ENCODE results near the gene KLHDC9. TPM values are rescaled to one million over a fixed set of nuclear protein-coding genes. Genes with fewer than 3 reads are reported as not detected.

The KLHDC9 gene
- total RNA-seq, 2 experiments from 2014 or later: 0.41 TPM; not detected in 1

- DNase-seq: no peak
- Histone ChIP-seq H3K27me3 (ENCODE audit: control insufficient read depth in 1 of 2, insufficient read depth in 2 of 2, low read length in 2 of 2) (no peaks in the 10 kb centered on the region), H3K36me3 (ENCODE audit: insufficient read depth, low read length) (peaks cover 15% of the 10 kb centered on the region), H3K4me1 (ENCODE audit: insufficient read depth, low read length) (peaks cover 41% of the 10 kb centered on the region), H3K27ac (ENCODE audit: low read depth in 1 of 2, low read length in 2 of 2) (peak overlapping the region; percentile 79 to 94), H3K9me3 (ENCODE audit: control insufficient read depth in 1 of 2, insufficient read depth in 1 of 2, low read length in 2 of 2) (no peaks in the 10 kb centered on the region), H3K4me3 (ENCODE audit: low read length) (peak overlapping the region; percentile 98)
- CTCF ChIA-PET: interaction anchor here (0.7 to 2.5 kb wide), 6 partner anchors 21 to 92 kb away, joined by 3 to 8 read pairs (median 4); partner anchors contain the start of genes NDUFS2, PPOX, TOMM40L and UFC1
- no peak for TF ChIP-seq CTCF (IDR thresholded peaks at IDR 0.05)
- peak; percentile 4 for ATAC-seq (ENCODE audit: poor library complexity)
- Mint-ChIP-seq H3K36me3 (ENCODE audit: low read depth) (peaks cover 33% of the 10 kb centered on the region), H3K27ac (no peak overlapping the region), H3K4me3 (no peak overlapping the region), H3K4me1 (ENCODE audit: low read depth) (peaks cover 36% of the 10 kb centered on the region), H3K27me3 (no peaks in the 10 kb centered on the region), H3K9me3 (no peaks in the 10 kb centered on the region)
- intact Hi-C loops (cut with DNase I, micrococcal nuclease): loop anchor here (5.0 to 10.0 kb wide), 2 partner anchors 34 to 848 kb away; partner anchors contain the start of genes PPOX (in 2 of the 2) and PEX19 (in 1 of the 2)
- POLR2A ChIA-PET: interaction anchor here (0.6 to 3.4 kb wide), 25 partner anchors 8 to 296 kb away, joined by 3 to 37 read pairs (median 4); partner anchors contain the start of genes ARHGAP30, B4GALT3, F11R and KLHDC9
These were observed 35.1 kb downstream of the KLHDC9 start for GRCh38 chr1:161133220-161133740.

DNA sequence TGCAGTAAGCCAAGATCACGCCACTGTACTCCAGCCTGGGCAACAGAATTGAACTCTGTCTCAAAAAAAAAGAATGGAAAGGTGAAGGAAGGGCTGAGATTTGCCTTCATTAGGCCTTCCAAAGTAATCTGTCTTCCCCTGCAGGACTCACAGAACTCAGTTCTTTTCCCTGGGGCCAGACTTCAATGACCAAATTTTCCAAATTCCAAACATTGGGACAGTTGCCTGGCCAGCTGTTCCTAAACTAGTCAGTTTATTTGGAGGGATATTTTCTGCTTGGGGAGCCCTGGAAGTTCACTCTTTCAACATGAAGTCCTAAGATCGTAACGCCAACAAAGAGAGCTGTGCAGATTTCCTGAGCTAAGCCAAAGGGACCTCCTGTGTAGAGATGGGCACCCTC is 39.7 kb downstream of the KLHDC9 start:
- no peak overlapping the region for H3K4me3 ChIP-seq (ENCODE audit: low read length)
- H3K4me3 Mint-ChIP-seq: no peak overlapping the region
- no peaks in the 10 kb centered on the region for H3K36me3 Mint-ChIP-seq (ENCODE audit: low read depth)
- H3K9me3 Mint-ChIP-seq: no peaks in the 10 kb centered on the region
- DNase-seq: no peak
- no peak for ATAC-seq (ENCODE audit: poor library complexity)
- H3K27ac ChIP-seq (ENCODE audit: low read depth in 1 of 2, low read length in 2 of 2): no peak overlapping the region
- H3K9me3 ChIP-seq (ENCODE audit: control insufficient read depth in 1 of 2, insufficient read depth in 1 of 2, low read length in 2 of 2): no peaks in the 10 kb centered on the region
- no peaks in the 10 kb centered on the region for H3K27me3 Mint-ChIP-seq
- CTCF ChIA-PET: interaction anchor here (0.7 to 1.7 kb wide), 3 partner anchors 40 to 66 kb away, joined by 3 to 5 read pairs (median 3); no protein-coding TSS in a partner anchor
- POLR2A ChIA-PET: interaction anchor here (1.0 to 3.3 kb wide), 3 partner anchors 10 to 20 kb away, joined by 4 to 11 read pairs (median 4); partner anchors contain the start of genes NIT1, PFDN2 and UFC1
- no peaks in the 10 kb centered on the region for H3K36me3 ChIP-seq (ENCODE audit: insufficient read depth, low read length)
- TF ChIP-seq CTCF (IDR thresholded peaks at IDR 0.05): no peak
- peaks cover 19% of the 10 kb centered on the region for H3K4me1 ChIP-seq (ENCODE audit: insufficient read depth, low read length)
- no peaks in the 10 kb centered on the region for H3K27me3 ChIP-seq (ENCODE audit: control insufficient read depth in 1 of 2, insufficient read depth in 2 of 2, low read length in 2 of 2)
- intact Hi-C loops (cut with DNase I, micrococcal nuclease): loop anchor here in 1 of 2 experiments (10.0 kb wide), 1 partner anchor 853 kb away; the partner anchor contains the start of gene PEX19
- peak overlapping the region; percentile 50 for H3K27ac Mint-ChIP-seq
- H3K4me1 Mint-ChIP-seq (ENCODE audit: low read depth): peaks cover 6% of the 10 kb centered on the region

GRCh38 chr1:161138431-161138830 is 40.3 kb downstream of the KLHDC9 start:
- DNase-seq (no peak), ATAC-seq (ENCODE audit: poor library complexity) (no peak)
- Histone ChIP-seq H3K9me3 (ENCODE audit: control insufficient read depth in 1 of 2, insufficient read depth in 1 of 2, low read length in 2 of 2) (no peaks in the 10 kb centered on the region), H3K4me1 (ENCODE audit: insufficient read depth, low read length) (peaks cover 14% of the 10 kb centered on the region), H3K36me3 (ENCODE audit: insufficient read depth, low read length) (no peaks in the 10 kb centered on the region), H3K27me3 (ENCODE audit: control insufficient read depth in 1 of 2, insufficient read depth in 2 of 2, low read length in 2 of 2) (no peaks in the 10 kb centered on the region), H3K27ac (ENCODE audit: low read depth in 1 of 2, low read length in 2 of 2) (no peak overlapping the region), H3K4me3 (ENCODE audit: low read length) (no peak overlapping the region)
- intact Hi-C loops (cut with DNase I, micrococcal nuclease): loop anchor here in 1 of 2 experiments (10.0 kb wide), 1 partner anchor 854 kb away; the partner anchor contains the start of gene PEX19
- ChIA-PET POLR2A (interaction anchor here (1.0 to 3.3 kb wide), 3 partner anchors 11 to 21 kb away, joined by 4 to 11 read pairs (median 4); partner anchors contain the start of genes NIT1, PFDN2 and UFC1), CTCF (interaction anchor here (0.7 to 1.3 kb wide), 3 partner anchors 41 to 67 kb away, joined by 3 to 5 read pairs (median 3); no protein-coding TSS in a partner anchor)
- Mint-ChIP-seq H3K36me3 (ENCODE audit: low read depth) (no peaks in the 10 kb centered on the region), H3K4me1 (ENCODE audit: low read depth) (peaks cover 6% of the 10 kb centered on the region), H3K27me3 (no peaks in the 10 kb centered on the region), H3K27ac (peak overlapping the region; percentile 50), H3K9me3 (no peaks in the 10 kb centered on the region), H3K4me3 (no peak overlapping the region)
- no peak for TF ChIP-seq CTCF (IDR thresholded peaks at IDR 0.05)
